KBM-7 (cell line): ENCODE results near the gene MEDAG.

Experiments
- DNase-seq: peaks from one replicate; pipeline ENCODE4 v3.0.0-alpha.2; 2015
- in situ Hi-C: fragments of 300-500 bp; cut with MboI; formaldehyde crosslinking; loops from 2 replicates; pipeline ENCODE4 v1.14.3; 2020; ENCODE audit warnings: low sequenced_read_pairs, low pct_unique_long_range_greater_than_20kb, mixed read lengths

The MEDAG gene

GRCh38 chr13:30905932-30906383, at the start of gene MEDAG:
MEDAG (plus strand) TSS chr13:30906271; CDS start chr13:30906516, 245 bp downstream.
- no peak for DNase-seq
- in situ Hi-C loops, result no loop called here

- in situ Hi-C loops, result no loop called here
- no peak for DNase-seq
These were observed 49.1 kb upstream of the MEDAG start for GRCh38 chr13:30857018-30857417.

- no peak for DNase-seq
- in situ Hi-C loops, result no loop called here
These were observed 48.4 kb upstream of the MEDAG start for GRCh38 chr13:30857636-30858035.

- no peak for DNase-seq
- in situ Hi-C loops, result no loop called here
These were observed 46.7 kb upstream of the MEDAG start for GRCh38 chr13:30859326-30859725.

GRCh38 chr13:30861163-30861562, 44.9 kb upstream of the MEDAG start:
- DNase-seq, result no peak
- in situ Hi-C loops, result no loop called here

DNA sequence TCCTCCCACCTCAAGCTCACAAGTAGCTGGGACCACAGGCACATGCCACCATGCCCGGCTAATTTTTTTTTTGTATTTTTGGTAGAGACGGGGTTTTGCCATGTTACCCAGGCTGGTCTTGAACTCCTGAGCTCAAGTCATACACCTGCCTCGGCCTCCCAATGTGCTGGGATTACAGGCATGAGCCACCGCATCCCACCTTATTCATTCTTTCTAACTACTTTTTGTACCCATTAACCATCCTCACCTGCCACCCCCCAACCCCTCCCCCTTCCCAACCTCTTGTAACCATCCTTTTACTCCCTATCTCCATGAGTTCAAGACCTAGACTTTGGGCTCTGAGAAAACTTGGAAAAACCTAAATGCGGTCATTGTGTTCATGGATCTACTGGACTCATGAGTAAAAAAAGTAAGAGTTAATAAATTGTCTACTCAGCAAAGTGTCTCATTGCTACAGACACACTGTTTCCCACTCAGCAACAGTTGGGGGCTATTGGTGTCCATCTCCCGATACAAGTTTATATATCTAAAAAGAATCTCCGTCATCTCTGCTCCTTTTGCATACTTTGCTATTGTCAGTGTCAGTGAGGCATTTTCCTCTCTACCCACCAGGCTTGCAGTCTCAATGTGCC, 44.1 kb upstream of the MEDAG start:
- no peak for DNase-seq
- in situ Hi-C loops, result no loop called here

DNA sequence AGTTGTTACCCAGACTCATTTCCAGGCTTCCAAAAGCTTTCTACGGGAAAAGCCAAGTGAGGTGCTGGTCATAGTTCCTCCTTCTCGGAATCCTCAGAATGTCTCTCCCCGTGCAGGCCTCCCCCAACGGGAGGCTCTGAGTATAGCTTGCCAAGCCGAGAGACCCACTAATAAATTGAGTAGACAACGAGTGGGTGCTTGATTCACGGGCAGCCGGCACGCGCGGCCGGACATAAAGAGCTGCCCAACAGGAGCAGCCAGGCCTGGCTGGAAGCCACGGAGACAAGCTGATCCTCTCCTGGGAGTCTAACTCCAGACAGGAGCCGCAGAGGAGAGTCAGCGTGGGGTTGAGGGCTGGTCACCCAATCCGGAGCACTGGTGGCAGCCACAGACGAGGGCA, 43.4 kb upstream of the MEDAG start:
- in situ Hi-C loops, result no loop called here
- no peak for DNase-seq

DNA sequence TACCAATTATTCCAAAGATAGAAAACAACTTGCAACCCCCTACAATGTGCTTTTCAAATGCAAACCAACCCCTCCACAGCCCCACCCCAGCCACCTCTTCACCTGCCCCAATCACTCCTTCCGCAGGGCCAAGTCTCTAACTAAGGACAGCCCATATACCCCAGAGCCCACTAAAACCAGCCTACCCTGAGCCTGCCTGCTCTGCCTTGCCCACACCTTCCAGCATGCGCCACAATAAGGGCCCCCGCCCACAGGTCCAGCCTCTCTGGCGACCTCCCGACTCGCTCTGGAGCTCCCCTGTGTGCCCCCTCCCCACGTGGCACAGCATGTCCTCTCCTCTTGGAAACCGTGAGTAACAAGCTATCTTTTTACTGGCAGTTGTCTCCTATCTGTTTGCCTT, 42.8 kb upstream of the MEDAG start:
- DNase-seq, result no peak
- in situ Hi-C loops, result no loop called here

GRCh38 chr13:30863796-30864195, 42.3 kb upstream of the MEDAG start:
- DNase-seq, result no peak
- in situ Hi-C loops, result no loop called here

DNA sequence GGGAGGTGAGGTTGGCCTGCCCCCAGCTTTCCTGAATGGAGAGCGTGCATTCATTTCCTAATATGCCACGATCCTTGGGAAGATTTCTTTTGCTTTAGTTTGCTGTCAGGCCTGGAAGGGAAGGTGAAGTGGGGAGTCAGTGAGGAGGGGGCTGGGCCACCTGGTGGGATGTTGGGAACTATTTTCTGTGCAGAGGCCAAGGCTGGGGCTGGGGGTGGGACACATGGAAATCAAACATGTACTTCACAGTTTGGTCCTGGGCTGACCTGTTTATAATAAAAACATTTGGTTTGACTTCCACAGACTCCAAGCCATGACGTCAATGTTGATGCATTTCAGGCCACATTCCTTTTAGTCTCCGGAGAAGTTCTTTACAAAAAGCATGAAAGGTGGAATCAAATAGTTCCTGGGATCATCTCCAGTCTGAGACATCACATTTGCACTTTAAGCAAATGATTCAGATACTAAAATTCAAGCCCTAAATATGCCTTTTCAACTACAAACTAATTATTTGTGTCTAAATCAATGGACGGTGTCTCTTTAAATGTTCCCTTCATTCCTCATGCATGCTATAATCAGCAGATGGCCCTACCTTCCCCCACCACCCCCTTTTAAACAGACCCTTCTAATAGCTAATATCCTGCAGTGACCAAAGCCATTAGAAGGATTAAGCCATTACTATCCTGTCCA, 41.5 kb upstream of the MEDAG start:
- DNase-seq, result no peak
- in situ Hi-C loops, result no loop called here

DNA sequence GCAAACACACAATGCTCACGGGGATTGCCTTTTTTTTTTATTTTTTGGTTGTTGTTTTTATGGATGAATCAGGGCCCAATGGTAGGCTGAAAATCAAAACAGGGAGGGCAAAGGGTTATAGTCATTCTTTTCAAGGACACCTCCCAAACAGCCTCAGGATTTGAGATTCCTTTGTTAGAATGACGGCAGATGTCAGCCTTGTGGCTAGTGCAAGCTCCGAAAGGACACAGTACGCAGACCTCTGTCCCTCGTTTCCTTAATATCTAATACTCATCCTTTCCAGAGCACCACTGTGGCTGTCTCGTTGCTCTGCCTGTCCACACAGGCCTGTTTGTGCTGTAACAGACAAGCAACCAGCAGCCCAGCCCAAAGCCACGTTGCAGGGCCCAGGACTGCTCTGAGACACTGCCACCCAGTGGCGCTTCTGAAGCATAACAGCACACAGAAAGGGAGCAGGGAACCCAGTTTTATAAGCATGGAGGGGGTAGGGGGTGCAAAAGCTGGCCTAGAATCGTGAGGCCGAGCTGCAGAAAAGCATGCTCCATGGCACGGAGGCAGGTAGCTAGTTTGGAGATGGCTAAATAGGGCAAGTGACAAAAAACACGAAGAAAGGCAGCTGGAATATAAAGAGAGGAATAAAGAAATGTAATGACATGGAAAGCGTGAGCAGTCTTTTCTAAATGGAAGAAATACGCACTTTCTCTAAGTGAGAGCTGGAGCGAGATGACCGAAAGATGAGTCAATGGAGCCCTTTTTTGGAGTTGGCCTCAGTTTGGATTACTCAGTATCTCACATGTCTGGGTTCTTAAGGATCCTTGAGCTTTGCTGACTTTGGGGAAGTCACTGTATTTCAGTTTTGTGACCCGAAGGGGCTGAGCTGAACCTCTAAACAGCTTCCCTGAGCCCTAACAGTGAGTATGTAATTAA, 40.7 kb upstream of the MEDAG start:
- DNase-seq, result peak; percentile 59
- in situ Hi-C loops, result no loop called here

GRCh38 chr13:30866677-30867076, 39.4 kb upstream of the MEDAG start:
- in situ Hi-C loops, result no loop called here
- DNase-seq, result no peak

DNA sequence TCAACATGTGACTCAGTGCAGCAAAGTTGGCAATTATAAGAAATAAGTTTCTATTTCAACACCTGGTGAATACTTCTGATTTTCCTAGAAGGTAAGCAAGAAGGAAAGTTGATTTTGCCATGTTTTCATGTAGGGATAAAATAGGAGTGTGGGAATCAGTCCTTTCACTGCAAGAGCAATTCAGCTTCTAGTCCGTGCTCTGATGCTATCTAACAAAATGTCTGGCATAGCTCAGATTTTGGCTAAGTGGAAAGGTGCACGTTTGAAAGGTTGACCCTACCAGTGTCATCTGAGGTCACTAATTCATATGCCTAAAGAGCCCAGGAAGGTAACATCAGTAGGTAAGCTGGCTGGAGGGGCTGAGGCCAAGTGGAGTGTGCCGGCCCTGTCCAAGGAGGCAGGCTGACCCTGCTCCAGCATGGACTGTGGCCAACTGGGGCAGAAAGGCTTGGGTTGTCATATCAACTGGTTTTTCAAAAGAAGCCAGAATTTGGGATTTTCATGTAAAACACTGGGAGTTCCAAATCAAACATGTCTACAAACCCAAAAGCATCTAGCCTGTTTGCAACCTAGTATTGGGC, 38.9 kb upstream of the MEDAG start:
- no peak for DNase-seq
- in situ Hi-C loops, result no loop called here

DNA sequence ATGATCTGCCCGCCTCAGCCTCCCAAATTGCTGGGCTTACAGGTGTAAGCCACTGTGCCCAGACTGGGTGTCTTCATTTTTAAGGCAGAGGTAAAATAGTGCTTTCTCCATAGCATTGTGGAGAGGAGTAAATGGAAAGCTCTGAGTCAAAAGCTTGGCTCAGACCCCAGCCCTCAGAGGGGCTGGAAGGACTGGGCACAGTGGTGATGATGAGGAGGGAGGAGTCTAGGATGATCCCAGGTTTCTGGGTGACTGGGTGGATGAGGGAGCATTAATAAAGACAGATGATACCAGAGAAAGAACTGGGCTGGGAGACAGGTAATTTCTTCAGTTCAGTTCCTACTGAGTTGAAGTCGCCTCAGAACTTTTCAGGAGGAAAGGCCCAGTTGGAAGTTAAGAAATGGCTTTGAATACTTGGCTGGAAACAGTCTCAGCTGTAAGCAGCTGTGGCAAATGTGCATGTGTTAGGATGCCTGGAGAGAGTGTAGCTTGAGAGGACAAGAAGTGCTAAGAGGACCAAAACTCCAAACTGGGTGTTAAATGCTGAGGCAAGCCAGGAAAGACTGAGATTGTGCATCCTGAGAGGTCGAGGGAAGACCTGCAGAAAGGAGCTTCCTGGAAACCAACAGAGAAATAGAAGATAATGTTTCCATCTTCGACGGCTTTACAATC, 37.1 kb upstream of the MEDAG start:
- no peak for DNase-seq
- in situ Hi-C loops, result no loop called here

GRCh38 chr13:30869491-30869890, 36.6 kb upstream of the MEDAG start:
- DNase-seq, result no peak
- in situ Hi-C loops, result no loop called here

GRCh38 chr13:30870049-30870884, 35.8 kb upstream of the MEDAG start:
- DNase-seq, result peak; percentile 68
- in situ Hi-C loops, result no loop called here

GRCh38 chr13:30870916-30871587, 35.0 kb upstream of the MEDAG start:
- no peak for DNase-seq
- in situ Hi-C loops, result no loop called here
